IMR-90 (cell line): ENCODE measurements around the gene SCNN1B. TPM values are rescaled to one million over a fixed set of nuclear protein-coding genes. Genes with fewer than 3 reads are reported as not detected.

Experiments used
- ATAC-seq: fragments of 200-7000 bp; cut with Tn5 transposase; 2 replicates; pipeline ENCODE4 v1.9.1; 2020; ENCODE audit warnings: low read depth, mild to moderate bottlenecking, moderate library complexity
- BruUV-seq: library from RNA; stranded (reverse); fragments of 400-500 nt; replicated peaks from 2 replicates; lab custom pipeline; 2021; lab: Mats Ljungman, UMichigan
- CTCF ChIA-PET: fragments of 300-600 bp; formaldehyde crosslinking; extraction: SDS; loops from one replicate; lab custom pipeline; 2021; ENCODE audit warnings: antibody characterized with exemption; lab: Yijun Ruan, JAX
- POLR2A ChIA-PET: fragments of 300-600 bp; sonication (Branson Sonifier 250); formaldehyde crosslinking; loops from one replicate; lab custom pipeline; 2022; ENCODE audit warnings: antibody characterized with exemption; ENCODE audit not compliant: unreplicated experiment; lab: Charles Lee
- DNase-seq: peaks from one replicate; pipeline ENCODE4 v3.0.0; 2013
- H2AFZ ChIP-seq: replicated peaks from 2 replicates; pipeline ENCODE3; 2013; ENCODE audit warnings: low read length, mild to moderate bottlenecking; ENCODE audit not compliant: poor library complexity
- H2AK5ac ChIP-seq: 2 replicates; pipeline ENCODE4 v1.6.1; 2013; ENCODE audit warnings: low read depth, low read length, inconsistent platforms
- H2AK9ac ChIP-seq: replicated peaks from 2 replicates; pipeline ENCODE3; 2013; ENCODE audit warnings: mild to moderate bottlenecking, low read depth, low read length, moderate library complexity; ENCODE audit not compliant: poor library complexity
- H2BK120ac ChIP-seq: 2 replicates; pipeline ENCODE4 v1.6.1; 2013; ENCODE audit warnings: low read depth, low read length, inconsistent platforms
- H2BK15ac ChIP-seq: 3 replicates; pipeline ENCODE4 v1.6.1; 2013; ENCODE audit warnings: low read depth, low read length, inconsistent platforms
- H2BK20ac ChIP-seq: 2 replicates; pipeline ENCODE4 v1.6.1; 2013; ENCODE audit warnings: low read depth, mild to moderate bottlenecking, inconsistent platforms, low read length, moderate library complexity
- H2BK5ac ChIP-seq: 2 replicates; pipeline ENCODE4 v1.6.1; 2013; ENCODE audit warnings: mild to moderate bottlenecking, low read depth, low read length, inconsistent platforms; ENCODE audit not compliant: poor library complexity, severe bottlenecking
- H3K14ac ChIP-seq: replicated peaks from 2 replicates; pipeline ENCODE4 v1.6.1; 2013; ENCODE audit warnings: low read depth, low read length, inconsistent platforms
- H3K18ac ChIP-seq: 2 replicates; pipeline ENCODE4 v1.6.1; 2013; ENCODE audit warnings: low read depth, low read length, control low read depth
- H3K23ac ChIP-seq: 2 replicates; pipeline ENCODE4 v1.6.1; 2013; ENCODE audit warnings: low read depth, low read length, inconsistent platforms
- H3K27ac ChIP-seq: 2 replicates; pipeline ENCODE4 v1.5.1; 2013; ENCODE audit warnings: mild to moderate bottlenecking, control low read depth, low read length; ENCODE audit not compliant: insufficient read depth
- H3K27me3 ChIP-seq: 2 replicates; pipeline ENCODE4 v1.6.1; 2013; ENCODE audit warnings: low read length; ENCODE audit not compliant: control insufficient read depth, insufficient read depth
- H3K36me3 ChIP-seq: 2 replicates; pipeline ENCODE4 v1.6.1; 2013; ENCODE audit warnings: low read length, mixed read lengths; ENCODE audit not compliant: control insufficient read depth, insufficient read depth
- H3K4ac ChIP-seq: 2 replicates; pipeline ENCODE4 v1.6.1; 2013; ENCODE audit warnings: low read depth, low read length, inconsistent platforms
- H3K4me1 ChIP-seq: 2 replicates; pipeline ENCODE4 v1.6.1; 2013; ENCODE audit warnings: low read length, mixed read lengths; ENCODE audit not compliant: control insufficient read depth, insufficient read depth
- H3K4me2 ChIP-seq: 2 replicates; pipeline ENCODE4 v1.6.1; 2013; ENCODE audit warnings: low read depth, mild to moderate bottlenecking, control low read depth, low read length, moderate library complexity
- H3K4me3 ChIP-seq: 2 replicates; pipeline ENCODE4 v1.5.1; 2013; ENCODE audit warnings: low read depth, mild to moderate bottlenecking, control low read depth, low read length, moderate library complexity; ENCODE audit not compliant: insufficient read depth
- H3K56ac ChIP-seq: 2 replicates; pipeline ENCODE4 v1.6.1; 2013; ENCODE audit warnings: low read length, inconsistent platforms; ENCODE audit not compliant: insufficient read depth; ENCODE audit errors: extremely low read depth
- H3K79me1 ChIP-seq, 2 experiments: 2 replicates each; pipeline ENCODE4 v1.6.1; 2013; ENCODE audit warnings: low read length in 2 of 2, inconsistent platforms in 1 of 2, low read depth in 1 of 2
- H3K9ac ChIP-seq: 2 replicates; pipeline ENCODE4 v1.6.1; 2013; ENCODE audit warnings: low read depth, low read length, control low read depth
- H3K9me1 ChIP-seq: 2 replicates; pipeline ENCODE4 v1.6.1; 2013; ENCODE audit warnings: low read length, inconsistent platforms; ENCODE audit not compliant: insufficient read depth
- H3K9me3 ChIP-seq: 2 replicates; pipeline ENCODE4 v1.6.1; 2013; ENCODE audit warnings: low read length; ENCODE audit not compliant: control insufficient read depth, insufficient read depth
- H4K20me1 ChIP-seq: 2 replicates; pipeline ENCODE4 v1.6.1; 2013; ENCODE audit warnings: low read length, inconsistent platforms; ENCODE audit not compliant: insufficient read depth
- H4K5ac ChIP-seq: 2 replicates; pipeline ENCODE4 v1.6.1; 2013; ENCODE audit warnings: mild to moderate bottlenecking, low read depth, low read length, control low read depth
- H4K8ac ChIP-seq, 2 experiments: 2 replicates each; pipeline ENCODE4 v1.6.1; 2013; ENCODE audit warnings: low read depth in 2 of 2, low read length in 2 of 2, control low read depth in 1 of 2, inconsistent platforms in 1 of 2
- H4K91ac ChIP-seq: 2 replicates; pipeline ENCODE4 v1.6.1; 2013; ENCODE audit warnings: low read depth, low read length, inconsistent platforms; ENCODE audit not compliant: insufficient read depth
- BHLHE40 ChIP-seq: fragments of 150-350 bp; IDR thresholded peaks from 2 replicates; pipeline ENCODE4 v1.6.1; 2016; ENCODE audit warnings: mild to moderate bottlenecking, low read depth, low read length
- CEBPB ChIP-seq: IDR thresholded peaks from 2 replicates; pipeline ENCODE4 v1.6.1; 2012; ENCODE audit warnings: low read depth, low read length, improper control_type of control experiment
- CHD1 ChIP-seq: IDR thresholded peaks from 2 replicates; pipeline ENCODE4 v1.6.1; 2012; ENCODE audit warnings: low read depth, low read length, improper control_type of control experiment
- FOS ChIP-seq: fragments of 150-350 bp; IDR thresholded peaks from 2 replicates; pipeline ENCODE4 v1.6.1; 2016; ENCODE audit warnings: low read depth, low read length
- MAFK ChIP-seq: IDR thresholded peaks from 2 replicates; pipeline ENCODE4 v1.6.1; 2012; ENCODE audit warnings: low read depth, low read length, improper control_type of control experiment
- MAZ ChIP-seq: IDR thresholded peaks from 2 replicates; pipeline ENCODE4 v1.6.1; 2012; ENCODE audit warnings: low read depth, mild to moderate bottlenecking, low read length, improper control_type of control experiment, moderate library complexity, borderline replicate concordance
- NFE2L2 ChIP-seq: fragments of 150-350 bp; IDR thresholded peaks from 2 replicates; pipeline ENCODE4 v1.6.1; 2016; ENCODE audit warnings: low read depth, mild to moderate bottlenecking, low read length
- POLR2A ChIP-seq: IDR thresholded peaks from 2 replicates; pipeline ENCODE4 v1.6.1; 2012; ENCODE audit warnings: mild to moderate bottlenecking, low read depth, low read length
- RAD21 ChIP-seq: IDR thresholded peaks from 2 replicates; pipeline ENCODE4 v1.6.1; 2012; ENCODE audit warnings: low read length, improper control_type of control experiment
- RCOR1 ChIP-seq: IDR thresholded peaks from 2 replicates; pipeline ENCODE4 v1.6.1; 2012; ENCODE audit warnings: mild to moderate bottlenecking, low read length, improper control_type of control experiment; ENCODE audit not compliant: insufficient replicate concordance
- RFX5 ChIP-seq: IDR thresholded peaks from 2 replicates; pipeline ENCODE4 v1.8.0; 2012; ENCODE audit warnings: low read depth, mild to moderate bottlenecking, low read length, moderate library complexity
- SMC3 ChIP-seq: fragments of 150-350 bp; IDR thresholded peaks from 2 replicates; pipeline ENCODE4 v1.6.1; 2016; ENCODE audit warnings: low read depth, mild to moderate bottlenecking, antibody characterized with exemption, low read length, moderate library complexity
- WGBS, 2 experiments: methylation state at CpG; one replicate each; pipeline versions ENCODE4 v1.1.5 to v1.1.7; 2013; ENCODE audit warnings: missing lambda C conversion rate in 2 of 2; ENCODE audit not compliant: insufficient read length in 1 of 2; ENCODE audit errors: extremely low coverage in 2 of 2; 5-methylcytosine and 5-hydroxymethylcytosine counted together
- dilution Hi-C: fragments of 300-500 bp; cut with HindIII; formaldehyde crosslinking; loops from one replicate; pipeline ENCODE4 v1.14.3; 2018; ENCODE audit warnings: low sequenced_read_pairs; ENCODE audit not compliant: unreplicated experiment
- in situ Hi-C: fragments of 300-500 bp; cut with MboI; formaldehyde crosslinking; loops from 3 replicates; pipeline ENCODE4 v1.14.3; 2019; ENCODE audit warnings: low sequenced_read_pairs, inconsistent platforms, mixed read lengths
- intact Hi-C: fragments of 100-400 bp; cut with micrococcal nuclease; formaldehyde crosslinking; loops from 2 replicates; pipeline ENCODE4 v1.10.0; 2022
- polyA plus RNA-seq, 3 experiments: library from polyadenylated mRNA; depleted of rRNA; stranded (reverse); fragments of >200 nt; gene quantifications; 2 replicates each; pipeline ENCODE4 v1.2.3, GENCODE V29; 2012; ENCODE audit warnings: low replicate concordance in 1 of 3
- total RNA-seq: library from RNA; depleted of rRNA; stranded (reverse); fragments of >200 nt; gene quantifications from 2 replicates; pipeline ENCODE4 v1.2.3, GENCODE V29; 2012
- TF ChIP-seq, protein P1 (sequence below): conservative IDR thresholded peaks from 2 replicates; pipeline ENCODE4 v1.5.1; 2012; ENCODE audit warnings: mild to moderate bottlenecking, low read depth, low read length, improper control_type of control experiment
- TF ChIP-seq, protein P2 (sequence below): fragments of 150-350 bp; IDR thresholded peaks from 2 replicates; pipeline ENCODE4 v1.6.1; 2017; ENCODE audit warnings: mild to moderate bottlenecking, antibody characterized with exemption, low read length, low read depth
- TF ChIP-seq, protein P3 (sequence below): fragments of 150-350 bp; IDR thresholded peaks from 2 replicates; pipeline ENCODE4 v1.6.1; 2016; ENCODE audit warnings: low read depth, mild to moderate bottlenecking, low read length, moderate library complexity, borderline replicate concordance

The SCNN1B gene
- total and polyA plus RNA-seq, 2 of the 4 experiments (the other 2 are of a cell fraction) = not detected

DNA sequence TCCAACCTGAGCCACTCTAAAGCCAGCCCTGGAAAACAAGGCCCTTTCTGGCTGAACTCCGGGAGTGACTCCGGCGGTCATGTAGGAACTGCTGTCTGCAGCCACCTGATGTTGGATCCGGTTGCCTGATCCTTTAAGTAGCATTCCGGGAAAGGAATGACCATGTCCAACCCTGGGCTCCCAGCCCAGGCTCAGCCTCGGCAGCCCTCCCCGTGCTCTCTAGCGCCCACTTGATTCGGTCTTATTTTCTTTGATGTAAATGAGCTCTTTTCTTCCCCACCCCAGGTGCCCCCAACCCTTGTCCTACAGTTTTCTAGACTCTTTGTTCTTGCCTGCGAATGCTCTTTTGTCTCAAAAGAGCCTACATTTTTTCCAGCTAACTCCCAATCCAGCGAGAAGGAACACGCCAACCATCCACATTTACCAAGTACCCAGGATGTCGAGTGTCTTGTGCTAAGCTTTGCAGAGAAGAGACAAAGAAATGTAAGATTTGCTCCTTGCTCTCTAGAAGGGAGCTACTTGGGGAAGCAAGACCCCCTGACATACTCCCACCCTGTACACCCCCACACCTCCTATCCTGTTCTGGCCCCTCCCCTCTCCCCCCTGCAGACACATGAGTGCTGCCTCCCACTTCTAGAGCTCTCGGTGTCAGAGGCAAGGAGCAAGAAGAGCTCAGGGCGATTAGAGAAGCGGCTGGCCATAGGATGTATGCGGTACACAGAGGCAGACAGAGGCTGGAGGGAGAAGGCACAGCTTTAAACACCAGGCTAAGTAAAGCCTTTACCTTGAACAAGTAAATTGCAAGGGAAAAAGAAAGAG lies 97.1 kb downstream of the SCNN1B start:
- H2AK9ac ChIP-seq = no peak overlapping the region
- H3K4me2 ChIP-seq = no peak overlapping the region
- no peak overlapping the region for H2BK15ac ChIP-seq
- H4K5ac ChIP-seq = no peak overlapping the region
- ATAC-seq = 0 out of 2 replicates have a peak, but pooled peaks have one; percentile 17
- H3K27ac ChIP-seq = no peak overlapping the region
- no peak overlapping the region for H4K91ac ChIP-seq
- no peaks in the 10 kb centered on the region for H3K27me3 ChIP-seq
- H3K18ac ChIP-seq = no peak overlapping the region
- no peak overlapping the region for H2BK20ac ChIP-seq
- no peak overlapping the region for H2BK5ac ChIP-seq
- no peak for DNase-seq
- no peak overlapping the region for H4K8ac ChIP-seq
- H3K36me3 ChIP-seq = peaks cover 51% of the 10 kb centered on the region
- no peaks in the 10 kb centered on the region for H3K79me1 ChIP-seq
- POLR2A ChIA-PET = no interaction called here
- H3K4ac ChIP-seq = no peak overlapping the region
- CTCF ChIA-PET = interaction anchor here (0.9 kb wide), 1 partner anchor 34 kb away, joined by 3 read pairs; no protein-coding TSS in a partner anchor
- H2AFZ ChIP-seq = no peak overlapping the region
- dilution Hi-C loops = no loop called here
- BruUV-seq = no TSS peak
- no peak overlapping the region for H2BK120ac ChIP-seq
- no peaks in the 10 kb centered on the region for H4K20me1 ChIP-seq
- H2AK5ac ChIP-seq = no peak overlapping the region
- H3K9ac ChIP-seq = no peak overlapping the region
- H3K4me3 ChIP-seq = no peak overlapping the region
- H3K14ac ChIP-seq = no peak overlapping the region
- intact Hi-C loops = no loop called here
- no peaks in the 10 kb centered on the region; the same call in 1 of the 2 replicates for H3K4me1 ChIP-seq
- no peaks in the 10 kb centered on the region for H3K9me3 ChIP-seq
- no peaks in the 10 kb centered on the region for H3K9me1 ChIP-seq
- no peak overlapping the region for H3K56ac ChIP-seq
- 59% methylated on average over 8 of the region's 17 CpGs; no CpG with 5 or more reads in 1 of the 2 experiments for WGBS, 2 experiments
- in situ Hi-C loops = no loop called here
- no peak overlapping the region for H3K23ac ChIP-seq
- TF ChIP-seq POLR2A (no peak), CHD1 (no peak), MAZ (no peak), NFE2L2 (no peak), FOS (no peak), RFX5 (no peak), RAD21 (no peak), RCOR1 (no peak), CEBPB (no peak), SMC3 (no peak), BHLHE40 (no peak), MAFK (no peak)
- TF ChIP-seq, protein P1, sequence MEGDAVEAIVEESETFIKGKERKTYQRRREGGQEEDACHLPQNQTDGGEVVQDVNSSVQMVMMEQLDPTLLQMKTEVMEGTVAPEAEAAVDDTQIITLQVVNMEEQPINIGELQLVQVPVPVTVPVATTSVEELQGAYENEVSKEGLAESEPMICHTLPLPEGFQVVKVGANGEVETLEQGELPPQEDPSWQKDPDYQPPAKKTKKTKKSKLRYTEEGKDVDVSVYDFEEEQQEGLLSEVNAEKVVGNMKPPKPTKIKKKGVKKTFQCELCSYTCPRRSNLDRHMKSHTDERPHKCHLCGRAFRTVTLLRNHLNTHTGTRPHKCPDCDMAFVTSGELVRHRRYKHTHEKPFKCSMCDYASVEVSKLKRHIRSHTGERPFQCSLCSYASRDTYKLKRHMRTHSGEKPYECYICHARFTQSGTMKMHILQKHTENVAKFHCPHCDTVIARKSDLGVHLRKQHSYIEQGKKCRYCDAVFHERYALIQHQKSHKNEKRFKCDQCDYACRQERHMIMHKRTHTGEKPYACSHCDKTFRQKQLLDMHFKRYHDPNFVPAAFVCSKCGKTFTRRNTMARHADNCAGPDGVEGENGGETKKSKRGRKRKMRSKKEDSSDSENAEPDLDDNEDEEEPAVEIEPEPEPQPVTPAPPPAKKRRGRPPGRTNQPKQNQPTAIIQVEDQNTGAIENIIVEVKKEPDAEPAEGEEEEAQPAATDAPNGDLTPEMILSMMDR = no peak
- TF ChIP-seq, protein P2, sequence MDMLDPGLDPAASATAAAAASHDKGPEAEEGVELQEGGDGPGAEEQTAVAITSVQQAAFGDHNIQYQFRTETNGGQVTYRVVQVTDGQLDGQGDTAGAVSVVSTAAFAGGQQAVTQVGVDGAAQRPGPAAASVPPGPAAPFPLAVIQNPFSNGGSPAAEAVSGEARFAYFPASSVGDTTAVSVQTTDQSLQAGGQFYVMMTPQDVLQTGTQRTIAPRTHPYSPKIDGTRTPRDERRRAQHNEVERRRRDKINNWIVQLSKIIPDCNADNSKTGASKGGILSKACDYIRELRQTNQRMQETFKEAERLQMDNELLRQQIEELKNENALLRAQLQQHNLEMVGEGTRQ = no peak
- TF ChIP-seq, protein P3, sequence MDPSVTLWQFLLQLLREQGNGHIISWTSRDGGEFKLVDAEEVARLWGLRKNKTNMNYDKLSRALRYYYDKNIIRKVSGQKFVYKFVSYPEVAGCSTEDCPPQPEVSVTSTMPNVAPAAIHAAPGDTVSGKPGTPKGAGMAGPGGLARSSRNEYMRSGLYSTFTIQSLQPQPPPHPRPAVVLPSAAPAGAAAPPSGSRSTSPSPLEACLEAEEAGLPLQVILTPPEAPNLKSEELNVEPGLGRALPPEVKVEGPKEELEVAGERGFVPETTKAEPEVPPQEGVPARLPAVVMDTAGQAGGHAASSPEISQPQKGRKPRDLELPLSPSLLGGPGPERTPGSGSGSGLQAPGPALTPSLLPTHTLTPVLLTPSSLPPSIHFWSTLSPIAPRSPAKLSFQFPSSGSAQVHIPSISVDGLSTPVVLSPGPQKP = no peak
